ENCODE data around the gene GIMAP7.

The GIMAP7 gene

GRCh38 chr7:150514748-150515222, at the start of gene GIMAP7:
GIMAP7 (plus strand) TSS chr7:150514872; CDS start chr7:150519975, 5,103 bp downstream.
- H3K27ac ChIP-seq (ENCODE audit: low read depth, low read length), result no peak within 1 kb of the TSS
- H3K4me3 ChIP-seq (ENCODE audit: low read length), result peak within 1 kb of the TSS; percentile 40
- no peaks in the 10 kb centered on the region for H3K4me1 ChIP-seq (ENCODE audit: control insufficient read depth, insufficient read depth, low read length)
- H3K9ac ChIP-seq (ENCODE audit: low read length), result no peak within 1 kb of the TSS
- H3K27me3 ChIP-seq (ENCODE audit: control insufficient read depth, insufficient read depth, low read length), result no peaks in the 10 kb centered on the region
- no peaks in the 10 kb centered on the region for H3K36me3 ChIP-seq (ENCODE audit: control insufficient read depth, insufficient read depth, low read length)

GRCh38 chr7:150464962-150465361, 49.7 kb upstream of the GIMAP7 start:
- H3K36me3 ChIP-seq (ENCODE audit: control insufficient read depth, insufficient read depth, low read length), result peaks cover 4% of the 10 kb centered on the region
- H3K27ac ChIP-seq (ENCODE audit: low read depth, low read length), result no peak overlapping the region
- H3K27me3 ChIP-seq (ENCODE audit: control insufficient read depth, insufficient read depth, low read length), result no peaks in the 10 kb centered on the region
- H3K4me3 ChIP-seq (ENCODE audit: low read length), result no peak overlapping the region
- H3K9ac ChIP-seq (ENCODE audit: low read length), result no peak overlapping the region
- H3K4me1 ChIP-seq (ENCODE audit: control insufficient read depth, insufficient read depth, low read length), result no peaks in the 10 kb centered on the region

- H3K4me1 ChIP-seq (ENCODE audit: control insufficient read depth, insufficient read depth, low read length), result no peaks in the 10 kb centered on the region
- H3K27me3 ChIP-seq (ENCODE audit: control insufficient read depth, insufficient read depth, low read length), result no peaks in the 10 kb centered on the region
- H3K9ac ChIP-seq (ENCODE audit: low read length), result no peak overlapping the region
- H3K27ac ChIP-seq (ENCODE audit: low read depth, low read length), result no peak overlapping the region
- peaks cover 3% of the 10 kb centered on the region for H3K36me3 ChIP-seq (ENCODE audit: control insufficient read depth, insufficient read depth, low read length)
- no peak overlapping the region for H3K4me3 ChIP-seq (ENCODE audit: low read length)
Measured at GRCh38 chr7:150465414-150465813, 49.3 kb upstream of the GIMAP7 start.

GRCh38 chr7:150466477-150466876, 48.2 kb upstream of the GIMAP7 start:
- Histone ChIP-seq H3K4me1 (ENCODE audit: control insufficient read depth, insufficient read depth, low read length) (no peaks in the 10 kb centered on the region), H3K27me3 (ENCODE audit: control insufficient read depth, insufficient read depth, low read length) (no peaks in the 10 kb centered on the region), H3K36me3 (ENCODE audit: control insufficient read depth, insufficient read depth, low read length) (peaks cover 2% of the 10 kb centered on the region), H3K9ac (ENCODE audit: low read length) (no peak overlapping the region), H3K27ac (ENCODE audit: low read depth, low read length) (no peak overlapping the region), H3K4me3 (ENCODE audit: low read length) (no peak overlapping the region)

GRCh38 chr7:150468241-150468640, 46.4 kb upstream of the GIMAP7 start:
- no peak overlapping the region for H3K4me3 ChIP-seq (ENCODE audit: low read length)
- no peak overlapping the region for H3K9ac ChIP-seq (ENCODE audit: low read length)
- H3K4me1 ChIP-seq (ENCODE audit: control insufficient read depth, insufficient read depth, low read length), result no peaks in the 10 kb centered on the region
- no peak overlapping the region for H3K27ac ChIP-seq (ENCODE audit: low read depth, low read length)
- H3K36me3 ChIP-seq (ENCODE audit: control insufficient read depth, insufficient read depth, low read length), result peaks cover 2% of the 10 kb centered on the region
- H3K27me3 ChIP-seq (ENCODE audit: control insufficient read depth, insufficient read depth, low read length), result no peaks in the 10 kb centered on the region

- peaks cover under 1% of the 10 kb centered on the region for H3K36me3 ChIP-seq (ENCODE audit: control insufficient read depth, insufficient read depth, low read length)
- no peak overlapping the region for H3K9ac ChIP-seq (ENCODE audit: low read length)
- no peak overlapping the region for H3K4me3 ChIP-seq (ENCODE audit: low read length)
- no peaks in the 10 kb centered on the region for H3K4me1 ChIP-seq (ENCODE audit: control insufficient read depth, insufficient read depth, low read length)
- H3K27ac ChIP-seq (ENCODE audit: low read depth, low read length), result no peak overlapping the region
- no peaks in the 10 kb centered on the region for H3K27me3 ChIP-seq (ENCODE audit: control insufficient read depth, insufficient read depth, low read length)
Measured at GRCh38 chr7:150471886-150472285, 42.8 kb upstream of the GIMAP7 start.

GRCh38 chr7:150473902-150474301, 40.8 kb upstream of the GIMAP7 start:
- no peak overlapping the region for H3K9ac ChIP-seq (ENCODE audit: low read length)
- no peak overlapping the region for H3K27ac ChIP-seq (ENCODE audit: low read depth, low read length)
- no peaks in the 10 kb centered on the region for H3K4me1 ChIP-seq (ENCODE audit: control insufficient read depth, insufficient read depth, low read length)
- no peaks in the 10 kb centered on the region for H3K36me3 ChIP-seq (ENCODE audit: control insufficient read depth, insufficient read depth, low read length)
- no peak overlapping the region for H3K4me3 ChIP-seq (ENCODE audit: low read length)
- no peaks in the 10 kb centered on the region for H3K27me3 ChIP-seq (ENCODE audit: control insufficient read depth, insufficient read depth, low read length)

GRCh38 chr7:150476285-150476684, 38.4 kb upstream of the GIMAP7 start:
- H3K36me3 ChIP-seq (ENCODE audit: control insufficient read depth, insufficient read depth, low read length), result no peaks in the 10 kb centered on the region
- no peak overlapping the region for H3K9ac ChIP-seq (ENCODE audit: low read length)
- H3K27ac ChIP-seq (ENCODE audit: low read depth, low read length), result no peak overlapping the region
- no peak overlapping the region for H3K4me3 ChIP-seq (ENCODE audit: low read length)
- H3K27me3 ChIP-seq (ENCODE audit: control insufficient read depth, insufficient read depth, low read length), result no peaks in the 10 kb centered on the region
- H3K4me1 ChIP-seq (ENCODE audit: control insufficient read depth, insufficient read depth, low read length), result no peaks in the 10 kb centered on the region

GRCh38 chr7:150476819-150477631, 37.6 kb upstream of the GIMAP7 start:
- H3K4me1 ChIP-seq (ENCODE audit: control insufficient read depth, insufficient read depth, low read length), result no peaks in the 10 kb centered on the region
- H3K4me3 ChIP-seq (ENCODE audit: low read length), result no peak overlapping the region
- H3K9ac ChIP-seq (ENCODE audit: low read length), result no peak overlapping the region
- no peaks in the 10 kb centered on the region for H3K27me3 ChIP-seq (ENCODE audit: control insufficient read depth, insufficient read depth, low read length)
- no peaks in the 10 kb centered on the region for H3K36me3 ChIP-seq (ENCODE audit: control insufficient read depth, insufficient read depth, low read length)
- no peak overlapping the region for H3K27ac ChIP-seq (ENCODE audit: low read depth, low read length)

GRCh38 chr7:150479023-150479716, 35.5 kb upstream of the GIMAP7 start:
- Histone ChIP-seq H3K9ac (ENCODE audit: low read length) (no peak overlapping the region), H3K36me3 (ENCODE audit: control insufficient read depth, insufficient read depth, low read length) (no peaks in the 10 kb centered on the region), H3K4me1 (ENCODE audit: control insufficient read depth, insufficient read depth, low read length) (no peaks in the 10 kb centered on the region), H3K27me3 (ENCODE audit: control insufficient read depth, insufficient read depth, low read length) (no peaks in the 10 kb centered on the region), H3K4me3 (ENCODE audit: low read length) (no peak overlapping the region), H3K27ac (ENCODE audit: low read depth, low read length) (no peak overlapping the region)

GRCh38 chr7:150481186-150481920, 33.3 kb upstream of the GIMAP7 start:
- Histone ChIP-seq H3K27ac (ENCODE audit: low read depth, low read length) (no peak overlapping the region), H3K36me3 (ENCODE audit: control insufficient read depth, insufficient read depth, low read length) (no peaks in the 10 kb centered on the region), H3K9ac (ENCODE audit: low read length) (no peak overlapping the region), H3K4me3 (ENCODE audit: low read length) (no peak overlapping the region), H3K4me1 (ENCODE audit: control insufficient read depth, insufficient read depth, low read length) (no peaks in the 10 kb centered on the region), H3K27me3 (ENCODE audit: control insufficient read depth, insufficient read depth, low read length) (no peaks in the 10 kb centered on the region)

- H3K27me3 ChIP-seq (ENCODE audit: control insufficient read depth, insufficient read depth, low read length), result no peaks in the 10 kb centered on the region
- no peak overlapping the region for H3K9ac ChIP-seq (ENCODE audit: low read length)
- H3K4me1 ChIP-seq (ENCODE audit: control insufficient read depth, insufficient read depth, low read length), result no peaks in the 10 kb centered on the region
- no peak overlapping the region for H3K27ac ChIP-seq (ENCODE audit: low read depth, low read length)
- H3K36me3 ChIP-seq (ENCODE audit: control insufficient read depth, insufficient read depth, low read length), result no peaks in the 10 kb centered on the region
- H3K4me3 ChIP-seq (ENCODE audit: low read length), result no peak overlapping the region
Measured at GRCh38 chr7:150481922-150482321, 32.8 kb upstream of the GIMAP7 start.

All from rectal smooth muscle tissue (tissue), 1 donor.